ENCODE data around the gene NCAM2.

Gene NCAM2

GRCh38 chr21:21175798-21176334 lies 177.7 kb downstream of the NCAM2 start:
- no peak for DNase-seq (ENCODE audit: low read depth)

GRCh38 chr21:21177353-21177986 lies 179.3 kb downstream of the NCAM2 start:
- DNase-seq (ENCODE audit: low read depth) = no peak

GRCh38 chr21:21179619-21180298 lies 181.6 kb downstream of the NCAM2 start:
- DNase-seq (ENCODE audit: low read depth) = no peak

GRCh38 chr21:21182401-21183010 lies 184.3 kb downstream of the NCAM2 start:
- no peak for DNase-seq (ENCODE audit: low read depth)

GRCh38 chr21:21183092-21183491 lies 184.9 kb downstream of the NCAM2 start:
- no peak for DNase-seq (ENCODE audit: low read depth)

- no peak for DNase-seq (ENCODE audit: low read depth)
Measured at GRCh38 chr21:21184771-21185528, 186.7 kb downstream of the NCAM2 start.

GRCh38 chr21:21187579-21187978 lies 189.4 kb downstream of the NCAM2 start:
- DNase-seq (ENCODE audit: low read depth) = no peak

GRCh38 chr21:21188513-21189195 lies 190.4 kb downstream of the NCAM2 start:
- no peak for DNase-seq (ENCODE audit: low read depth)

- DNase-seq (ENCODE audit: low read depth) = no peak
Measured at GRCh38 chr21:21195417-21195943, 197.3 kb downstream of the NCAM2 start.

GRCh38 chr21:21196087-21196486 lies 197.9 kb downstream of the NCAM2 start:
- no peak for DNase-seq (ENCODE audit: low read depth)

- DNase-seq (ENCODE audit: low read depth) = no peak
Measured at GRCh38 chr21:21196848-21197247, 198.6 kb downstream of the NCAM2 start.

GRCh38 chr21:21199342-21200102 lies 201.3 kb downstream of the NCAM2 start:
- no peak for DNase-seq (ENCODE audit: low read depth)

- no peak for DNase-seq (ENCODE audit: low read depth)
Measured at GRCh38 chr21:21200103-21200938, 202.1 kb downstream of the NCAM2 start.

- DNase-seq (ENCODE audit: low read depth) = no peak
Measured at GRCh38 chr21:21200939-21201615, 202.9 kb downstream of the NCAM2 start.

- no peak for DNase-seq (ENCODE audit: low read depth)
Measured at GRCh38 chr21:21203822-21204339, 205.7 kb downstream of the NCAM2 start.

GRCh38 chr21:21204366-21204996 lies 206.3 kb downstream of the NCAM2 start:
- DNase-seq (ENCODE audit: low read depth) = no peak

- no peak for DNase-seq (ENCODE audit: low read depth)
Measured at GRCh38 chr21:21205604-21206003, 207.4 kb downstream of the NCAM2 start.

GRCh38 chr21:21210552-21210951 lies 212.3 kb downstream of the NCAM2 start:
- DNase-seq (ENCODE audit: low read depth) = no peak

- DNase-seq (ENCODE audit: low read depth) = no peak
Measured at GRCh38 chr21:21213297-21213696, 215.1 kb downstream of the NCAM2 start.
